K562 (cell line): ENCODE data around the gene OR2T5.
"Not testable (repeated sequence)": the region's sequence is repeated elsewhere in the genome, so short reads cannot be mapped to it uniquely, and the experiment has no call there.

ENCODE experiments used
- CREB1 ChIP-seq, 2 experiments: sonication (generic) in 1 of 2; formaldehyde crosslinking in 1 of 2; IDR thresholded peaks; 2 replicates each; pipeline versions ENCODE4 v1.6.1 to v1.8.0; 2012 to 2022; ENCODE audit warnings: inconsistent platforms in 1 of 2, mild to moderate bottlenecking in 1 of 2, missing genetic modification reagents in 1 of 2, moderate library complexity in 1 of 2
- MAFG ChIP-seq: fragments of 450-650 bp; conservative IDR thresholded peaks from 2 replicates; pipeline ENCODE4 v1.6.1; 2016; ENCODE audit warnings: missing genetic modification characterization, missing compliant biosample characterization
- TF ChIP-seq, protein P1 (sequence below): fragments of 250-450 bp; sonication (Bioruptor Pico); IDR thresholded peaks from 2 replicates; pipeline ENCODE4 v1.5.1; 2021; ENCODE audit warnings: mild to moderate bottlenecking
- TF ChIP-seq, protein P2 (sequence below), 2 experiments: fragments of 450-650 bp; formaldehyde crosslinking in 1 of 2; IDR thresholded peaks; 2 replicates each; pipeline versions ENCODE4 v1.4.0 to v1.6.1; 2014 to 2020; ENCODE audit warnings: mild to moderate bottlenecking in 2 of 2, borderline replicate concordance in 1 of 2, low read depth in 1 of 2

DNA sequence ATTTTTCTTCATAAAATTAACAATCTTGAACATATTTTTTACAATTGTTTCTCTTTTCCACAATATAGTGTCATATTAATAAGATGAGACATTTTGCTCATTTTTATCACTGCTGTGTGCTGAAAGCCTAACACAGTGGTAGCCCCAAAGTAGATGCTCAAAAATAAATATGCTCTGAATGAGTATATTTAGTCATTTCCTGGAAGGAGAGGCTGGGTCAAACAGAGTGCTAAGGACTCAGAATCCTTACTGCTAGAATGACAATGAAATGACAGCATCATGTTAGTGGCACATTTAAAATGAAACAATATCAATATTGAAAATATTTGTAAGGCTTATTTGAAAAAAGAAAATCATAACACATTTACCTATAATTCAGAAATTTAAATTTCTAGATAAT, 49.1 kb downstream of the OR2T5 start:
- TF ChIP-seq CREB1 (IDR thresholded peaks at IDR 0.05); CREB1 (CRISPR knock-in tag; IDR thresholded peaks at IDR 0.05); MAFG (tag): not testable (repeated sequence)
- TF ChIP-seq, protein P1, sequence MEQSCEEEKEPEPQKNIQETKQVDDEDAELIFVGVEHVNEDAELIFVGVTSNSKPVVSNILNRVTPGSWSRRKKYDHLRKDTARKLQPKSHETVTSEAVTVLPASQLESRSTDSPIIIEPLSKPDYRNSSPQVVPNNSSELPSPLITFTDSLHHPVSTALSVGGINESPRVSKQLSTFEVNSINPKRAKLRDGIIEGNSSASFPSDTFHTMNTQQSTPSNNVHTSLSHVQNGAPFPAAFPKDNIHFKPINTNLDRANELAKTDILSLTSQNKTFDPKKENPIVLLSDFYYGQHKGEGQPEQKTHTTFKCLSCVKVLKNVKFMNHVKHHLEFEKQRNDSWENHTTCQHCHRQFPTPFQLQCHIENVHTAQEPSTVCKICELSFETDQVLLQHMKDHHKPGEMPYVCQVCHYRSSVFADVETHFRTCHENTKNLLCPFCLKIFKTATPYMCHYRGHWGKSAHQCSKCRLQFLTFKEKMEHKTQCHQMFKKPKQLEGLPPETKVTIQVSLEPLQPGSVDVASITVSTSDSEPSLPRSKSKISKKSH (CRISPR knock-in tag): not testable (repeated sequence)
- TF ChIP-seq, protein P2, sequence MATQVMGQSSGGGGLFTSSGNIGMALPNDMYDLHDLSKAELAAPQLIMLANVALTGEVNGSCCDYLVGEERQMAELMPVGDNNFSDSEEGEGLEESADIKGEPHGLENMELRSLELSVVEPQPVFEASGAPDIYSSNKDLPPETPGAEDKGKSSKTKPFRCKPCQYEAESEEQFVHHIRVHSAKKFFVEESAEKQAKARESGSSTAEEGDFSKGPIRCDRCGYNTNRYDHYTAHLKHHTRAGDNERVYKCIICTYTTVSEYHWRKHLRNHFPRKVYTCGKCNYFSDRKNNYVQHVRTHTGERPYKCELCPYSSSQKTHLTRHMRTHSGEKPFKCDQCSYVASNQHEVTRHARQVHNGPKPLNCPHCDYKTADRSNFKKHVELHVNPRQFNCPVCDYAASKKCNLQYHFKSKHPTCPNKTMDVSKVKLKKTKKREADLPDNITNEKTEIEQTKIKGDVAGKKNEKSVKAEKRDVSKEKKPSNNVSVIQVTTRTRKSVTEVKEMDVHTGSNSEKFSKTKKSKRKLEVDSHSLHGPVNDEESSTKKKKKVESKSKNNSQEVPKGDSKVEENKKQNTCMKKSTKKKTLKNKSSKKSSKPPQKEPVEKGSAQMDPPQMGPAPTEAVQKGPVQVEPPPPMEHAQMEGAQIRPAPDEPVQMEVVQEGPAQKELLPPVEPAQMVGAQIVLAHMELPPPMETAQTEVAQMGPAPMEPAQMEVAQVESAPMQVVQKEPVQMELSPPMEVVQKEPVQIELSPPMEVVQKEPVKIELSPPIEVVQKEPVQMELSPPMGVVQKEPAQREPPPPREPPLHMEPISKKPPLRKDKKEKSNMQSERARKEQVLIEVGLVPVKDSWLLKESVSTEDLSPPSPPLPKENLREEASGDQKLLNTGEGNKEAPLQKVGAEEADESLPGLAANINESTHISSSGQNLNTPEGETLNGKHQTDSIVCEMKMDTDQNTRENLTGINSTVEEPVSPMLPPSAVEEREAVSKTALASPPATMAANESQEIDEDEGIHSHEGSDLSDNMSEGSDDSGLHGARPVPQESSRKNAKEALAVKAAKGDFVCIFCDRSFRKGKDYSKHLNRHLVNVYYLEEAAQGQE (IDR thresholded peaks at IDR 0.05; ENCODE audit: borderline replicate concordance): not testable (repeated sequence)
- TF ChIP-seq, protein P2 (CRISPR knock-in tag; IDR thresholded peaks at IDR 0.05; ENCODE audit: low read depth): not testable (repeated sequence)
